ENCODE data around the gene CORO2A. TPM values are rescaled to one million over a fixed set of nuclear protein-coding genes. Genes with fewer than 3 reads are reported as not detected.

CORO2A gene
- total and polyA plus RNA-seq, 3 donors from 2014 or later = 28.0 to 50.5 (median 46.3) TPM

GRCh38 chr9:98235126-98235525 lies 42.7 kb upstream of the CORO2A start:
- 92 to 95% methylated on average over 7 to 9 of the region's 9 CpGs for WGBS, 2 donors
- intact Hi-C loops (cut with DNase I; ENCODE audit: low total_unique reads) = no loop called here
- no peaks in the 10 kb centered on the region for H3K9me3 ChIP-seq

DNA sequence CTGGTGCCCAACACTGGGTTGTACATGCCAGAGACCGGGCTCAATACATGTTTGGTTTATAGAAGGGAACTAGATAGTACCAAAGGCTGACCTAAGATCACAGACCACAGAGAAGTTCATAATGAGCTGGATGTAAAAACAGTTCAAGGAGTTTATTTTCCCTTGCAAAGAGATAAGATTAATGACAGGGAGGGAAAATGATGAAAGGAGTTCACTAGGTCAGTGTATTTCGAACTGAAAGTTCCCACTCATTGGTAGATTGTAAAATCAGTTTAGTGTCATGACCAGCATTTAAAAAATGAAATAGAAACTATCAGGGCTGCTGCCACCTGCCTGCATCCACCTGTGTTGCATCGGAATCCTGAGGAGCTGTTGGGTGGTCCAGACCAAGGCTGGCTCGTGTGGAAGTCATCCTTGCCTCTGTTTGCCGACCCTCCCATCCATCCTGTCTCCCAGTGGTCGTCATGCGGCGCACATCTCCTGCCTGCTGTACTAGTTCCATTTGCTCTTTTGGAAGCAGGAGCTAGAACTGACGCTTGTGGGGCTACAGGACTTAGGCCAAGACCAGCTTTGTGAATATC lies 41.9 kb upstream of the CORO2A start:
- intact Hi-C loops (cut with DNase I; ENCODE audit: low total_unique reads) = no loop called here
- H3K27ac ChIP-seq = no peak overlapping the region
- no peaks in the 10 kb centered on the region for H3K4me1 ChIP-seq
- no peak for DNase-seq
- no peak for TF ChIP-seq POLR2A (IDR thresholded peaks at IDR 0.05)
- no peak for TF ChIP-seq CTCF (IDR thresholded peaks at IDR 0.05)
- no peaks in the 10 kb centered on the region for H3K9me3 ChIP-seq
- 73 to 74% methylated on average over 7 to 9 of the region's 9 CpGs for WGBS, 2 donors
- no peaks in the 10 kb centered on the region for H3K36me3 ChIP-seq (ENCODE audit: low read depth, missing control alignments)
- H3K27me3 ChIP-seq = no peaks in the 10 kb centered on the region
- H3K4me3 ChIP-seq = no peak overlapping the region

More at GRCh38 chr9:98235126-98235525, 42.7 kb upstream of the CORO2A start:
- no peaks in the 10 kb centered on the region for H3K27me3 ChIP-seq
- no peaks in the 10 kb centered on the region for H3K4me1 ChIP-seq
- no peaks in the 10 kb centered on the region for H3K36me3 ChIP-seq (ENCODE audit: low read depth, missing control alignments)
- DNase-seq = no peak
- no peak overlapping the region for H3K27ac ChIP-seq
- no peak for TF ChIP-seq CTCF (IDR thresholded peaks at IDR 0.05)
- no peak for TF ChIP-seq POLR2A (IDR thresholded peaks at IDR 0.05)
- no peak overlapping the region for H3K4me3 ChIP-seq

- intact Hi-C loops (cut with DNase I; ENCODE audit: low total_unique reads) = no loop called here
- WGBS, 2 donors = 94 to 99% methylated on average over 5 of the region's 5 CpGs
- Histone ChIP-seq H3K9me3 (no peaks in the 10 kb centered on the region), H3K36me3 (ENCODE audit: low read depth, missing control alignments) (no peaks in the 10 kb centered on the region), H3K27me3 (no peaks in the 10 kb centered on the region), H3K27ac (no peak overlapping the region), H3K4me3 (no peak overlapping the region), H3K4me1 (no peaks in the 10 kb centered on the region)
- no peak for TF ChIP-seq CTCF (IDR thresholded peaks at IDR 0.05)
- TF ChIP-seq POLR2A (IDR thresholded peaks at IDR 0.05) = no peak
- DNase-seq = no peak
Measured at GRCh38 chr9:98232926-98233325, 40.5 kb upstream of the CORO2A start.

DNA sequence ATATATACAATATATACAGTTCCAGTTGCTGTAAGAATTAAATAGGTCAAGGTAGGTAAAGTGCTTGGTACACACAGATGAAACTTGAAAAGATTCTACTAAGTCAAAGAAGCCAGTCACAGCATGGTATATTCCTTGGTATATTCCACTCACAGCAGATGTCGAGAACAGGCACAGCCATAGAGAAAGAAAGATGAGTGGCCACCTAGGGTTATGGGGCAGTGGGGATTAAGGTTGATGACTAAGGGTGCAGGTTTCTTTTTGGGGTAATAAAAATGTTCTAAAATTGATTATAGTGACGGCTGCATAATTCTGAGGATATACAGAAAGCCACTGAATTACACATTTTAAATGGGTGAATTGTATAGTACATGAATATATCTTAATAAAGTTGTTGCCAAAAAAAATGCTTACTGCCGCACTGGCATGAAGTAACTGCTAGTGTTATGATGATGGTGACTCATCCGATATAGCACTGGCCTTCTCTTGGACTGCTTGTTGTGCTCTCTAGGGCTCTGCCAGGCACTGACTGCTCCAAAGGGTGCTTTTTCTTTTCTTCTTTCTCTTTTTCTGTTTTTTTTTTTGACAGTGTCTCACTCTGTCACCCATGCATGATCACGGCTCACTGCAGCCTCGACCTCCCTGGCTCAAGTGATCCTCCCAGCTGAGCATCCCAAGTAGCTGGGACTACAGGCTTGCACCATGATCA lies 39.5 kb upstream of the CORO2A start:
- Histone ChIP-seq H3K27ac (no peak overlapping the region), H3K4me1 (no peaks in the 10 kb centered on the region), H3K4me3 (no peak overlapping the region), H3K36me3 (ENCODE audit: low read depth, missing control alignments) (no peaks in the 10 kb centered on the region), H3K27me3 (no peaks in the 10 kb centered on the region), H3K9me3 (no peaks in the 10 kb centered on the region)
- no peak for DNase-seq
- intact Hi-C loops (cut with DNase I; ENCODE audit: low total_unique reads) = no loop called here
- TF ChIP-seq POLR2A (IDR thresholded peaks at IDR 0.05) (no peak), CTCF (IDR thresholded peaks at IDR 0.05) (no peak)
- WGBS, 2 donors = 87 to 90% methylated on average over 6 of the region's 6 CpGs

- no peak overlapping the region for H3K27ac ChIP-seq
- no peaks in the 10 kb centered on the region for H3K36me3 ChIP-seq (ENCODE audit: low read depth, missing control alignments)
- WGBS, 2 donors = 90 to 94% methylated on average over 6 of the region's 6 CpGs
Measured at GRCh38 chr9:98230789-98231188, 38.4 kb upstream of the CORO2A start.

More at GRCh38 chr9:98230789-98231188, 38.4 kb upstream of the CORO2A start:
- no peak for DNase-seq
- no peaks in the 10 kb centered on the region for H3K4me1 ChIP-seq
- intact Hi-C loops (cut with DNase I; ENCODE audit: low total_unique reads) = no loop called here
- H3K9me3 ChIP-seq = no peaks in the 10 kb centered on the region
- no peaks in the 10 kb centered on the region for H3K27me3 ChIP-seq
- no peak for TF ChIP-seq CTCF (IDR thresholded peaks at IDR 0.05)
- TF ChIP-seq POLR2A (IDR thresholded peaks at IDR 0.05) = no peak
- no peak overlapping the region for H3K4me3 ChIP-seq
